H9 (cell line): ENCODE results near the gene ABLIM1. TPM values are rescaled to one million over a fixed set of nuclear protein-coding genes. Genes with fewer than 3 reads are reported as not detected.

Experiments
- DNase-seq: peaks from one replicate; pipeline ENCODE4 v3.0.0-alpha.2; 2017
- H2AFZ ChIP-seq: one replicate; pipeline ENCODE4 v1.6.1; 2013; ENCODE audit warnings: mild to moderate bottlenecking, low read length, control low read depth, moderate library complexity
- H2AK5ac ChIP-seq: 2 replicates; pipeline ENCODE4 v1.6.1; 2013; ENCODE audit warnings: low read length, control low read depth, mixed read lengths; ENCODE audit not compliant: insufficient read length
- H2BK120ac ChIP-seq: one replicate; pipeline ENCODE4 v1.6.1; 2013; ENCODE audit warnings: low read depth, mild to moderate bottlenecking, low read length, control low read depth, inconsistent platforms; ENCODE audit not compliant: poor library complexity, severe bottlenecking
- H2BK12ac ChIP-seq: 2 replicates; pipeline ENCODE4 v1.6.1; 2013; ENCODE audit warnings: low read length, control low read depth, mixed read lengths, low read depth; ENCODE audit not compliant: insufficient read length
- H2BK15ac ChIP-seq: 2 replicates; pipeline ENCODE4 v1.6.1; 2013; ENCODE audit warnings: low read depth, low read length, control low read depth
- H2BK20ac ChIP-seq: one replicate; pipeline ENCODE4 v1.6.1; 2013; ENCODE audit warnings: low read depth, mild to moderate bottlenecking, low read length, control low read depth, inconsistent platforms; ENCODE audit not compliant: poor library complexity, severe bottlenecking
- H2BK5ac ChIP-seq: 2 replicates; pipeline ENCODE4 v1.6.1; 2013; ENCODE audit warnings: low read length, control low read depth, mixed read lengths; ENCODE audit not compliant: insufficient read length
- H3K14ac ChIP-seq: 2 replicates; pipeline ENCODE4 v1.6.1; 2013; ENCODE audit warnings: low read length, control low read depth; ENCODE audit not compliant: insufficient read depth
- H3K18ac ChIP-seq: 2 replicates; pipeline ENCODE4 v1.6.1; 2013; ENCODE audit warnings: low read depth, mild to moderate bottlenecking, mixed read lengths, low read length, control low read depth; ENCODE audit not compliant: insufficient read length
- H3K23ac ChIP-seq: 2 replicates; pipeline ENCODE4 v1.6.1; 2013; ENCODE audit warnings: low read length, control low read depth, mixed read lengths, low read depth; ENCODE audit not compliant: insufficient read length
- H3K23me2 ChIP-seq: 2 replicates; pipeline ENCODE4 v1.6.1; 2013; ENCODE audit warnings: low read depth, mild to moderate bottlenecking, mixed read lengths, low read length, control low read depth; ENCODE audit not compliant: insufficient read length, poor library complexity, severe bottlenecking
- H3K27ac ChIP-seq: 2 replicates; pipeline ENCODE4 v1.5.1; 2013; ENCODE audit warnings: low read length, control low read depth, mixed read lengths, low read depth; ENCODE audit not compliant: insufficient read length
- H3K27me3 ChIP-seq: 2 replicates; pipeline ENCODE4 v1.6.1; 2013; ENCODE audit warnings: low read length, control low read depth, inconsistent platforms; ENCODE audit not compliant: insufficient read depth
- H3K4ac ChIP-seq: 2 replicates; pipeline ENCODE4 v1.6.1; 2013; ENCODE audit warnings: low read depth, mild to moderate bottlenecking, control low read depth, inconsistent platforms, low read length, moderate library complexity
- H3K4me1 ChIP-seq: 2 replicates; pipeline ENCODE4 v1.6.1; 2013; ENCODE audit warnings: low read length, control low read depth, inconsistent platforms; ENCODE audit not compliant: insufficient read depth
- H3K4me2 ChIP-seq: 2 replicates; pipeline ENCODE4 v1.6.1; 2013; ENCODE audit warnings: low read length, control low read depth, mixed read lengths; ENCODE audit not compliant: insufficient read length, insufficient read depth
- H3K56ac ChIP-seq: 2 replicates; pipeline ENCODE4 v1.6.1; 2013; ENCODE audit warnings: low read depth, mild to moderate bottlenecking, mixed read lengths, low read length, control low read depth; ENCODE audit not compliant: insufficient read length
- H3K79me1 ChIP-seq: 2 replicates; pipeline ENCODE4 v1.6.1; 2013; ENCODE audit warnings: low read depth, mild to moderate bottlenecking, moderate library complexity, low read length, control low read depth, inconsistent platforms; ENCODE audit not compliant: insufficient read depth, poor library complexity, severe bottlenecking
- H3K79me2 ChIP-seq: 2 replicates; pipeline ENCODE4 v1.6.1; 2013; ENCODE audit warnings: low read length, control low read depth, inconsistent platforms; ENCODE audit not compliant: insufficient read depth
- H3K9ac ChIP-seq: 2 replicates; pipeline ENCODE4 v1.6.1; 2013; ENCODE audit warnings: low read length, control low read depth, mixed read lengths; ENCODE audit not compliant: insufficient read length; ENCODE audit errors: extremely low read depth
- H3K9me3 ChIP-seq: one replicate; pipeline ENCODE4 v1.6.1; 2013; ENCODE audit warnings: low read depth, low read length, inconsistent platforms; ENCODE audit not compliant: control insufficient read depth
- H3T11ph ChIP-seq: one replicate; pipeline ENCODE4 v1.6.1; 2013; ENCODE audit warnings: mild to moderate bottlenecking, low read length, control low read depth, inconsistent platforms
- H4K20me1 ChIP-seq: one replicate; pipeline ENCODE4 v1.6.1; 2013; ENCODE audit not compliant: control insufficient read depth, insufficient read length, insufficient read depth
- H4K5ac ChIP-seq: 2 replicates; pipeline ENCODE4 v1.6.1; 2013; ENCODE audit warnings: low read depth, mild to moderate bottlenecking, mixed read lengths, low read length, control low read depth; ENCODE audit not compliant: insufficient read length
- H4K8ac ChIP-seq: replicated peaks from 2 replicates; pipeline ENCODE4 v1.6.1; 2013; ENCODE audit warnings: low read length, control low read depth, mixed read lengths, low read depth; ENCODE audit not compliant: insufficient read length
- H4K91ac ChIP-seq: 2 replicates; pipeline ENCODE4 v1.6.1; 2013; ENCODE audit warnings: low read depth, mild to moderate bottlenecking, moderate library complexity, mixed read lengths, low read length, control low read depth; ENCODE audit not compliant: insufficient read length
- H3K27ac Mint-ChIP-seq, 3 experiments: 2 replicates in 2 of 3; 3 replicates in 1 of 3; pipeline ENCODE4 v1.8.0; 2020 to 2021; ENCODE audit warnings: mixed read lengths in 3 of 3, mild to moderate bottlenecking in 1 of 3, moderate library complexity in 1 of 3
- H3K27me3 Mint-ChIP-seq: 2 replicates; pipeline ENCODE4 v1.8.0; 2021; ENCODE audit warnings: low read depth, mild to moderate bottlenecking, moderate library complexity, mixed read lengths
- H3K36me3 Mint-ChIP-seq, 3 experiments: 2 replicates in 2 of 3; 3 replicates in 1 of 3; pipeline ENCODE4 v1.8.0; 2020 to 2021; ENCODE audit warnings: low read depth in 3 of 3, mixed read lengths in 3 of 3; ENCODE audit not compliant: insufficient read depth in 1 of 3
- H3K4me1 Mint-ChIP-seq, 2 experiments: 2 replicates each; pipeline ENCODE4 v1.8.0; 2020; ENCODE audit warnings: mixed read lengths in 2 of 2
- H3K4me3 Mint-ChIP-seq, 2 experiments: 2 replicates in 1 of 2; 3 replicates in 1 of 2; pipeline ENCODE4 v1.8.0; 2020 to 2021; ENCODE audit warnings: mild to moderate bottlenecking in 2 of 2, mixed read lengths in 2 of 2, moderate library complexity in 1 of 2
- H3K9me3 Mint-ChIP-seq, 2 experiments: 2 replicates in 1 of 2; 3 replicates in 1 of 2; pipeline ENCODE4 v1.8.0; 2020; ENCODE audit warnings: mild to moderate bottlenecking in 2 of 2, mixed read lengths in 2 of 2, moderate library complexity in 1 of 2
- WGBS: extraction: QIAGEN DNeasy Blood & Tissue Kit; methylation state at CpG from one replicate; pipeline ENCODE4 v1.1.7; 2013; ENCODE audit warnings: missing lambda C conversion rate, low lambda C conversion rate, mixed read lengths; ENCODE audit not compliant: insufficient read length; ENCODE audit errors: extremely low coverage; 5-methylcytosine and 5-hydroxymethylcytosine counted together
- total RNA-seq: library from RNA; stranded (reverse); gene quantifications from 2 replicates; pipeline ENCODE4 v1.2.1, GENCODE V29; 2021
- TF ChIP-seq, protein P1 (sequence below): fragments of 200-600 bp; sonication (generic); conservative IDR thresholded peaks from 3 replicates; pipeline ENCODE4 v1.8.0; 2021; ENCODE audit warnings: antibody characterized with exemption, mild to moderate bottlenecking

The ABLIM1 gene
- total RNA-seq, 1 experiment from 2014 or later = 32.1 TPM

GRCh38 chr10:114453576-114453975, 204.5 kb downstream of the ABLIM1 start:
- Histone ChIP-seq H4K91ac (no peak overlapping the region), H3K23me2 (no peaks in the 10 kb centered on the region), H3K23ac (no peak overlapping the region), H2BK120ac (no peak overlapping the region), H2BK15ac (no peak overlapping the region), H3K9me3 (no peaks in the 10 kb centered on the region), H3K79me2 (no peaks in the 10 kb centered on the region), H3T11ph (no peak overlapping the region), H2BK5ac (no peak overlapping the region), H3K27me3 (no peaks in the 10 kb centered on the region), H3K14ac (no peak overlapping the region), H3K56ac (no peak overlapping the region), H3K4me1 (no peaks in the 10 kb centered on the region), H4K8ac (no peak overlapping the region), H2AFZ (no peak overlapping the region), H3K9ac (no peak overlapping the region), H3K18ac (no peak overlapping the region), H3K4me2 (no peak overlapping the region), H2BK12ac (no peak overlapping the region), H4K5ac (no peak overlapping the region), H3K27ac (no peak overlapping the region), H2BK20ac (no peak overlapping the region), H3K79me1 (no peaks in the 10 kb centered on the region), H4K20me1 (no peaks in the 10 kb centered on the region), H3K4ac (no peak overlapping the region), H2AK5ac (no peak overlapping the region)
- H3K36me3 Mint-ChIP-seq = peaks cover 3 to 7% (median 6%) of the 10 kb centered on the region in 3 experiments; a peak in 4 of 7 replicates
- peak; percentile 41 for DNase-seq
- TF ChIP-seq, protein P1, sequence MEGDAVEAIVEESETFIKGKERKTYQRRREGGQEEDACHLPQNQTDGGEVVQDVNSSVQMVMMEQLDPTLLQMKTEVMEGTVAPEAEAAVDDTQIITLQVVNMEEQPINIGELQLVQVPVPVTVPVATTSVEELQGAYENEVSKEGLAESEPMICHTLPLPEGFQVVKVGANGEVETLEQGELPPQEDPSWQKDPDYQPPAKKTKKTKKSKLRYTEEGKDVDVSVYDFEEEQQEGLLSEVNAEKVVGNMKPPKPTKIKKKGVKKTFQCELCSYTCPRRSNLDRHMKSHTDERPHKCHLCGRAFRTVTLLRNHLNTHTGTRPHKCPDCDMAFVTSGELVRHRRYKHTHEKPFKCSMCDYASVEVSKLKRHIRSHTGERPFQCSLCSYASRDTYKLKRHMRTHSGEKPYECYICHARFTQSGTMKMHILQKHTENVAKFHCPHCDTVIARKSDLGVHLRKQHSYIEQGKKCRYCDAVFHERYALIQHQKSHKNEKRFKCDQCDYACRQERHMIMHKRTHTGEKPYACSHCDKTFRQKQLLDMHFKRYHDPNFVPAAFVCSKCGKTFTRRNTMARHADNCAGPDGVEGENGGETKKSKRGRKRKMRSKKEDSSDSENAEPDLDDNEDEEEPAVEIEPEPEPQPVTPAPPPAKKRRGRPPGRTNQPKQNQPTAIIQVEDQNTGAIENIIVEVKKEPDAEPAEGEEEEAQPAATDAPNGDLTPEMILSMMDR = no peak
- H3K27me3 Mint-ChIP-seq = no peaks in the 10 kb centered on the region
- peak overlapping the region in 1 of 3 experiments; percentile 35; a peak in 1 of 7 replicates for H3K27ac Mint-ChIP-seq
- H3K4me3 Mint-ChIP-seq = no peak overlapping the region
- H3K9me3 Mint-ChIP-seq = no peaks in the 10 kb centered on the region
- H3K4me1 Mint-ChIP-seq = peaks cover 5 to 8% of the 10 kb centered on the region in 2 experiments; a peak in 3 of 4 replicates
- WGBS = no CpG with 5 or more reads among the region's 9 CpGs
